GM12878 (cell line): Measurements from ENCODE around the gene DSTYK. TPM values are rescaled to one million over a fixed set of nuclear protein-coding genes. Genes with fewer than 3 reads are reported as not detected.

Source experiments
- ATAC-seq: fragments of 200-7000 bp; cut with Tn5 transposase; 3 replicates; pipeline ENCODE4 v1.9.1; 2020; ENCODE audit warnings: mild to moderate bottlenecking, moderate library complexity
- BruUV-seq: library from RNA; stranded (reverse); fragments of 400-500 nt; replicated peaks from 2 replicates; lab custom pipeline; 2021; lab: Mats Ljungman, UMichigan
- CTCF ChIA-PET: fragments of 300-600 bp; sonication (Branson Sonifier 250); formaldehyde crosslinking; extraction: SDS; loops from one replicate; lab custom pipeline; 2021; ENCODE audit warnings: inconsistent platforms; lab: Yijun Ruan, JAX
- POLR2A ChIA-PET: fragments of 350-600 bp; formaldehyde crosslinking; extraction: SDS; loops from one replicate; lab custom pipeline; 2021; ENCODE audit warnings: inconsistent platforms; lab: Charles Lee
- RAD21 ChIA-PET: fragments of 300-600 bp; sonication (Branson Sonifier 250); formaldehyde crosslinking; loops from one replicate; lab custom pipeline; 2023; ENCODE audit warnings: antibody characterized with exemption; ENCODE audit not compliant: unreplicated experiment; lab: Charles Lee
- SMC1A ChIA-PET: fragments of 300-600 bp; sonication (Branson Sonifier 250); formaldehyde crosslinking; loops from one replicate; lab custom pipeline; 2023; ENCODE audit not compliant: unreplicated experiment, uncharacterized antibody; lab: Charles Lee
- DNase-seq: peaks from one replicate; pipeline ENCODE4 v3.0.0-alpha.2; 2011; ENCODE audit warnings: low read depth, low spot score
- FAIRE-seq: peaks from 3 replicates; lab custom pipeline; 2011; peaks lifted over from hg19 to GRCh38; lab: Jason Lieb, UNC
- H2AFZ ChIP-seq: 2 replicates; pipeline ENCODE4 v1.6.0; 2011; ENCODE audit warnings: low read depth, low read length, control low read depth; ENCODE audit not compliant: control insufficient read depth
- H3K27ac ChIP-seq: 2 replicates; pipeline ENCODE4 v1.5.1; 2011; ENCODE audit warnings: control low read depth; ENCODE audit not compliant: control insufficient read depth, insufficient read depth
- H3K27me3 ChIP-seq, 2 experiments: replicated peaks in 1 of 2; 2 replicates each; pipeline versions ENCODE4 v1.6.0 to v1.6.1; 2011; ENCODE audit warnings: low read length in 1 of 2; ENCODE audit not compliant: control insufficient read depth in 2 of 2, insufficient read depth in 2 of 2
- H3K36me3 ChIP-seq, 2 experiments: 2 replicates each; pipeline ENCODE4 v1.5.1; 2011; ENCODE audit warnings: low read length in 1 of 2; ENCODE audit not compliant: control insufficient read depth in 2 of 2, insufficient read depth in 2 of 2
- H3K4me1 ChIP-seq: 2 replicates; pipeline ENCODE4 v1.6.1; 2011; ENCODE audit warnings: mild to moderate bottlenecking, low read length, moderate library complexity, mixed read lengths; ENCODE audit not compliant: control insufficient read depth, insufficient read depth
- H3K4me2 ChIP-seq: 2 replicates; pipeline ENCODE4 v1.6.0; 2011; ENCODE audit warnings: control low read depth; ENCODE audit not compliant: control insufficient read depth, insufficient read depth
- H3K4me3 ChIP-seq: fragments of 200-600 bp; sonication (generic); 2 replicates; pipeline ENCODE4 v1.5.1; 2016
- H3K79me2 ChIP-seq: 2 replicates; pipeline ENCODE4 v1.6.0; 2011; ENCODE audit warnings: low read length; ENCODE audit not compliant: control insufficient read depth, insufficient read depth
- H3K9ac ChIP-seq: 2 replicates; pipeline ENCODE4 v1.8.0; 2011; ENCODE audit warnings: low read length, control low read depth, mixed read lengths; ENCODE audit not compliant: control insufficient read depth, insufficient read depth
- H3K9me3 ChIP-seq: replicated peaks from 3 replicates; pipeline ENCODE4 v1.5.1; 2011; ENCODE audit warnings: mild to moderate bottlenecking, low read length; ENCODE audit not compliant: control insufficient read depth, insufficient read depth
- H4K20me1 ChIP-seq: 2 replicates; pipeline ENCODE4 v1.6.0; 2011; ENCODE audit not compliant: control insufficient read depth, insufficient read depth
- BMI1 ChIP-seq: fragments of 450-650 bp; IDR thresholded peaks from 2 replicates; pipeline ENCODE4 v1.6.1; 2016; ENCODE audit warnings: mild to moderate bottlenecking, moderate library complexity, borderline replicate concordance
- CBFB ChIP-seq: IDR thresholded peaks from 2 replicates; pipeline ENCODE4 v1.6.1; 2016; ENCODE audit warnings: antibody characterized with exemption, low read depth
- CHD2 ChIP-seq: IDR thresholded peaks from 2 replicates; pipeline ENCODE4 v1.6.1; 2011; ENCODE audit warnings: low read depth, low read length, improper control_type of control experiment, borderline replicate concordance
- CHD4 ChIP-seq: fragments of 200-600 bp; sonication (generic); IDR thresholded peaks from 2 replicates; pipeline ENCODE4 v1.6.1; 2016; ENCODE audit warnings: mild to moderate bottlenecking
- ETV6 ChIP-seq, 2 experiments: fragments of 450-650 bp in 1 of 2; IDR thresholded peaks in 1 of 2; conservative IDR thresholded peaks in 1 of 2; 2 replicates each; pipeline ENCODE4 v1.6.1; 2014; ENCODE audit warnings: antibody characterized with exemption in 1 of 2, borderline replicate concordance in 1 of 2, low read depth in 1 of 2, mild to moderate bottlenecking in 1 of 2, moderate library complexity in 1 of 2
- GABPA ChIP-seq: IDR thresholded peaks from 2 replicates; pipeline ENCODE4 v1.6.1; 2014; ENCODE audit warnings: antibody characterized with exemption, low read depth, mild to moderate bottlenecking, inconsistent platforms
- KDM1A ChIP-seq: fragments of 200-600 bp; sonication (generic); IDR thresholded peaks from 2 replicates; pipeline ENCODE4 v1.6.1; 2016; ENCODE audit warnings: borderline replicate concordance
- MEF2A ChIP-seq: IDR thresholded peaks from 2 replicates; pipeline ENCODE4 v1.6.1; 2011; ENCODE audit warnings: low read depth, mild to moderate bottlenecking, low read length, moderate library complexity; ENCODE audit not compliant: insufficient read depth
- MEF2B ChIP-seq: fragments of 450-650 bp; IDR thresholded peaks from 2 replicates; pipeline ENCODE4 v1.6.1; 2018; ENCODE audit warnings: mild to moderate bottlenecking, moderate library complexity; ENCODE audit not compliant: partially characterized antibody, poor library complexity, severe bottlenecking
- MYC ChIP-seq: IDR thresholded peaks from 2 replicates; pipeline ENCODE4 v1.6.1; 2011; ENCODE audit warnings: mild to moderate bottlenecking, low read length, moderate library complexity, inconsistent platforms; ENCODE audit not compliant: insufficient read depth, insufficient replicate concordance, insufficient read length, severe bottlenecking
- NRF1 ChIP-seq: conservative IDR thresholded peaks from 2 replicates; pipeline ENCODE4 v1.6.1; 2011; ENCODE audit warnings: mild to moderate bottlenecking, low read depth, low read length, improper control_type of control experiment
- RCOR1 ChIP-seq: conservative IDR thresholded peaks from 2 replicates; pipeline ENCODE4 v1.6.1; 2012; ENCODE audit warnings: low read depth, low read length, improper control_type of control experiment
- SIN3A ChIP-seq: IDR thresholded peaks from 2 replicates; pipeline ENCODE4 v1.6.1; 2012; ENCODE audit warnings: low read depth, low read length, improper control_type of control experiment
- SMAD1 ChIP-seq: fragments of 450-650 bp; IDR thresholded peaks from 2 replicates; pipeline ENCODE4 v1.6.1; 2018; ENCODE audit warnings: mild to moderate bottlenecking, low read depth; ENCODE audit not compliant: partially characterized antibody
- STAT1 ChIP-seq: fragments of 450-650 bp; conservative IDR thresholded peaks from 2 replicates; pipeline ENCODE4 v1.6.1; 2014; ENCODE audit warnings: antibody characterized with exemption, mild to moderate bottlenecking
- TCF3 ChIP-seq: IDR thresholded peaks from 2 replicates; pipeline ENCODE4 v1.6.1; 2012; ENCODE audit warnings: low read depth, mild to moderate bottlenecking, low read length, borderline replicate concordance; ENCODE audit not compliant: insufficient read depth
- YY1 ChIP-seq: IDR thresholded peaks from 2 replicates; pipeline ENCODE4 v1.6.1; 2011; ENCODE audit warnings: low read depth, mild to moderate bottlenecking, low read length
- ZNF217 ChIP-seq: fragments of 450-650 bp; IDR thresholded peaks from 2 replicates; pipeline ENCODE4 v1.6.1; 2017; ENCODE audit warnings: antibody characterized with exemption, mild to moderate bottlenecking
- ZNF274 ChIP-seq: IDR thresholded peaks from one replicate; pipeline ENCODE4 v1.8.0; 2011; ENCODE audit not compliant: insufficient read length, insufficient read depth
- WGBS: methylation state at CpG from one replicate; pipeline ENCODE4 v1.1.6; 2016; ENCODE audit warnings: low lambda C conversion rate; ENCODE audit not compliant: insufficient replicate concordance, insufficient coverage; ENCODE audit errors: missing lambda C conversion rate; 5-methylcytosine and 5-hydroxymethylcytosine counted together
- in situ Hi-C: fragments of 300-500 bp; cut with MboI; formaldehyde crosslinking; loops from 9 replicates; pipeline ENCODE4 v1.14.3; 2018; ENCODE audit warnings: mixed read lengths
- intact Hi-C: fragments of 100-400 bp; cut with micrococcal nuclease; formaldehyde crosslinking; loops from one replicate; pipeline ENCODE4 v1.14.2; 2022; ENCODE audit not compliant: unreplicated experiment
- polyA plus RNA-seq, 11 experiments: library from polyadenylated mRNA; depleted of rRNA in 4 of 11; unstranded in 6 of 11; stranded (reverse) in 5 of 11; fragments of >200 nt; fragmentation: Nextera tagmentation in 4 of 11; fragmentation: Illumina TruSeq in 1 of 11; extraction: Ambion mirVana in 4 of 11; extraction: Trizol in 1 of 11; gene quantifications; 1 replicate in 1 of 11; 2 replicates in 10 of 11; pipeline versions ENCODE4 v1.2.1 to v1.2.3, GENCODE V29; 2011 to 2016; ENCODE audit warnings: inconsistent platforms in 2 of 11, missing spikeins in 2 of 11, low read depth in 1 of 11
- total RNA-seq, 4 experiments: library from RNA; depleted of rRNA in 3 of 4; stranded (reverse); fragments of >200 nt in 3 of 4; fragmentation: Illumina TruSeq in 1 of 4; extraction: Trizol in 1 of 4; gene quantifications; 2 replicates each; pipeline versions ENCODE4 v1.2.1 to v1.2.3, GENCODE V29; 2013 to 2021
- TF ChIP-seq, protein P1 (sequence below): fragments of 450-650 bp; IDR thresholded peaks from 2 replicates; pipeline ENCODE4 v1.6.1; 2018; ENCODE audit warnings: mild to moderate bottlenecking, low read depth, moderate library complexity; ENCODE audit not compliant: partially characterized antibody

The DSTYK gene
- total and polyA plus RNA-seq, 10 of the 15 experiments (the other 5 are each of a cell fraction or from before 2014, with no cell fraction given), result 2.7 to 5.5 (median 3.6) TPM

DNA sequence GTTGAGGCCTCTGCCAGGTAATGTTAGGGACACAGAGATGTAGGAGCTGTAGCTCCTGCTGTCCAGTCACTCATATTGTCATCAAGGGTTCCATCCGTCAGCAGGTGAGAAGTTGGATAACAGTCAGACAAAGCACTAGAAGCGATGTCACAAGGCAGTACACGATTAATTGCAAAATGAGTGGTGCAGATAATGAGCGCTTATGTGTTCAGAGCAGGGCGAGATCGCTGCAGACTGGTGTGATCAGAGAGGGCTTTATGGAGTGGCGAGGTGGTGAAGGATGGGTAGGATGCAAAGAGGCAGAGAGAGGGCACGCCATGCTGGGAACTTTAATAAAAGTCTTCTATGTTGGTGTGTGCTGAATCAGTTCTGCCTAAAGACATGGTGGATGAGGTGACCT lies 25.0 kb upstream of the DSTYK start:
- ChIA-PET SMC1A (interaction anchor here (1.0 to 12.1 kb wide), 5 partner anchors 10 to 89 kb away, joined by 3 to 427 read pairs (median 15); no protein-coding TSS in a partner anchor), CTCF (interaction anchor here (0.6 to 19.1 kb wide), 5 partner anchors 7 to 117 kb away, joined by 3 to 836 read pairs (median 3); partner anchors contain the start of gene TMCC2), RAD21 (interaction anchor here (0.9 to 24.5 kb wide), 3 partner anchors 8 to 51 kb away, joined by 3 to 728 read pairs (median 70); partner anchors contain the start of gene TMCC2), POLR2A (interaction anchor here (1.9 kb wide), 1 partner anchor 10 kb away, joined by 11 read pairs; no protein-coding TSS in a partner anchor)
- no peaks in the 10 kb centered on the region for H4K20me1 ChIP-seq
- H3K27ac ChIP-seq, result no peak overlapping the region
- peaks cover 26% of the 10 kb centered on the region for H3K4me1 ChIP-seq
- H2AFZ ChIP-seq, result no peak overlapping the region
- no peaks in the 10 kb centered on the region for H3K36me3 ChIP-seq
- H3K9me3 ChIP-seq, result no peaks in the 10 kb centered on the region
- intact Hi-C loops, result no loop called here
- no peak for ATAC-seq
- H3K4me3 ChIP-seq, result no peak overlapping the region
- no peaks in the 10 kb centered on the region; a peak in 1 of 4 replicates for H3K27me3 ChIP-seq
- in situ Hi-C loops, result no loop called here
- no peaks in the 10 kb centered on the region for H3K79me2 ChIP-seq
- no peak overlapping the region for H3K4me2 ChIP-seq
- FAIRE-seq, result no peak
- TF ChIP-seq, protein P1, sequence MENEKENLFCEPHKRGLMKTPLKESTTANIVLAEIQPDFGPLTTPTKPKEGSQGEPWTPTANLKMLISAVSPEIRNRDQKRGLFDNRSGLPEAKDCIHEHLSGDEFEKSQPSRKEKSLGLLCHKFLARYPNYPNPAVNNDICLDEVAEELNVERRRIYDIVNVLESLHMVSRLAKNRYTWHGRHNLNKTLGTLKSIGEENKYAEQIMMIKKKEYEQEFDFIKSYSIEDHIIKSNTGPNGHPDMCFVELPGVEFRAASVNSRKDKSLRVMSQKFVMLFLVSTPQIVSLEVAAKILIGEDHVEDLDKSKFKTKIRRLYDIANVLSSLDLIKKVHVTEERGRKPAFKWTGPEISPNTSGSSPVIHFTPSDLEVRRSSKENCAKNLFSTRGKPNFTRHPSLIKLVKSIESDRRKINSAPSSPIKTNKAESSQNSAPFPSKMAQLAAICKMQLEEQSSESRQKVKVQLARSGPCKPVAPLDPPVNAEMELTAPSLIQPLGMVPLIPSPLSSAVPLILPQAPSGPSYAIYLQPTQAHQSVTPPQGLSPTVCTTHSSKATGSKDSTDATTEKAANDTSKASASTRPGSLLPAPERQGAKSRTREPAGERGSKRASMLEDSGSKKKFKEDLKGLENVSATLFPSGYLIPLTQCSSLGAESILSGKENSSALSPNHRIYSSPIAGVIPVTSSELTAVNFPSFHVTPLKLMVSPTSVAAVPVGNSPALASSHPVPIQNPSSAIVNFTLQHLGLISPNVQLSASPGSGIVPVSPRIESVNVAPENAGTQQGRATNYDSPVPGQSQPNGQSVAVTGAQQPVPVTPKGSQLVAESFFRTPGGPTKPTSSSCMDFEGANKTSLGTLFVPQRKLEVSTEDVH, result no peak
- TF ChIP-seq BMI1 (no peak), CBFB (no peak), ZNF274 (no peak), ZNF217 (no peak), SIN3A (no peak), GABPA (no peak), NRF1 (no peak), YY1 (no peak), MYC (no peak), STAT1 (no peak), KDM1A (no peak), MEF2A (no peak), CHD2 (no peak), CHD4 (no peak), SMAD1 (no peak), ETV6 (conservative IDR thresholded peaks at IDR 0.05 in 1 of 2, IDR thresholded peaks at IDR 0.05 in 1 of 2; ENCODE audit: borderline replicate concordance in 1 of 2, low read depth in 1 of 2) (no peak), MEF2B (no peak), RCOR1 (no peak), TCF3 (no peak)
- TF ChIP-seq, all 136 proteins: peak for 0
- no peak overlapping the region for H3K9ac ChIP-seq
- WGBS, result 62% methylated on average over 8 of the region's 8 CpGs
- no TSS peak for BruUV-seq
- no peak for DNase-seq
